K562 (cell line): ENCODE measurements around the gene CIAO3. TPM values are rescaled to one million over a fixed set of nuclear protein-coding genes. Genes with fewer than 3 reads are reported as not detected.
A peak's percentile ranks its signal among the peaks of the same experiment; 100 is the strongest.

Experiments
- ATAC-seq: fragments of 200-7000 bp; cut with Tn5 transposase; 3 replicates; pipeline ENCODE4 v1.9.1; 2020; ENCODE audit warnings: moderate library complexity
- BruUV-seq: library from RNA; stranded (reverse); fragments of 400-500 nt; replicated peaks from 2 replicates; lab custom pipeline; 2021; lab: Mats Ljungman, UMichigan
- CTCF ChIA-PET: fragments of 300-600 bp; formaldehyde crosslinking; extraction: SDS; loops from one replicate; lab custom pipeline; 2021; ENCODE audit warnings: low intra/inter-chr PET ratio; lab: Yijun Ruan, JAX
- POLR2A ChIA-PET: fragments of 300-600, 350-650 bp; sonication (Branson Sonifier 250); formaldehyde crosslinking; extraction: SDS; loops from one replicate; lab custom pipeline; 2021; ENCODE audit warnings: antibody characterized with exemption, inconsistent platforms; lab: Yijun Ruan, JAX
- DNase-seq, 4 experiments: peaks; one replicate each; pipeline versions ENCODE4 v3.0.0 to v3.0.0-alpha.2; 2011 to 2018; ENCODE audit warnings: low spot score in 3 of 4, mixed read lengths in 3 of 4; ENCODE audit errors: extremely low read depth in 1 of 4
- FAIRE-seq: peaks from 2 replicates; lab custom pipeline; 2011; peaks lifted over from hg19 to GRCh38; lab: Jason Lieb, UNC
- H2AFZ ChIP-seq: 2 replicates; pipeline ENCODE4 v1.6.0; 2011; ENCODE audit warnings: low read depth, low read length, control low read depth, inconsistent platforms
- H3K27ac ChIP-seq: fragments of 200-600 bp; 3 replicates; pipeline ENCODE4 v1.8.0; 2011; ENCODE audit warnings: low read depth, mild to moderate bottlenecking, control low read depth, inconsistent platforms, low read length, moderate library complexity, mixed read lengths; ENCODE audit errors: extremely low read depth
- H3K27me3 ChIP-seq, 2 experiments: fragments of 300-600 bp in 1 of 2; 2 replicates in 1 of 2; 3 replicates in 1 of 2; pipeline versions ENCODE4 v1.6.0 to v1.8.0; 2011; ENCODE audit warnings: inconsistent platforms in 2 of 2, low read length in 2 of 2, mild to moderate bottlenecking in 1 of 2, mixed read lengths in 1 of 2, moderate library complexity in 1 of 2; ENCODE audit not compliant: control insufficient read depth in 2 of 2, insufficient read depth in 2 of 2
- H3K36me3 ChIP-seq: fragments of 300-600 bp; 3 replicates; pipeline ENCODE4 v1.8.0; 2011; ENCODE audit warnings: mild to moderate bottlenecking, low read length, inconsistent platforms; ENCODE audit not compliant: control insufficient read depth, insufficient read depth
- H3K4me1 ChIP-seq, 2 experiments: fragments of 200-600 bp in 1 of 2; replicated peaks in 1 of 2; 2 replicates in 1 of 2; 3 replicates in 1 of 2; pipeline versions ENCODE4 v1.5.1 to v1.8.0; 2011; ENCODE audit warnings: inconsistent platforms in 2 of 2, low read length in 2 of 2, mild to moderate bottlenecking in 1 of 2, mixed read lengths in 1 of 2, moderate library complexity in 1 of 2; ENCODE audit not compliant: control insufficient read depth in 2 of 2, insufficient read depth in 2 of 2
- H3K4me2 ChIP-seq: 2 replicates; pipeline ENCODE4 v1.6.1; 2011; ENCODE audit warnings: low read length, control low read depth, inconsistent platforms, mixed read lengths; ENCODE audit not compliant: insufficient read depth
- H3K4me3 ChIP-seq: fragments of 200-600 bp; sonication (generic), shearing (Covaris generic); 2 replicates; pipeline ENCODE4 v1.5.1; 2016; ENCODE audit warnings: control low read depth, inconsistent platforms
- H3K79me2 ChIP-seq: fragments of 200-600 bp; 3 replicates; pipeline ENCODE4 v1.8.0; 2011; ENCODE audit warnings: low read length, inconsistent platforms; ENCODE audit not compliant: control insufficient read depth, insufficient read depth
- H3K9ac ChIP-seq, 2 experiments: 2 replicates each; pipeline versions ENCODE4 v1.6.0 to v1.6.1; 2011; ENCODE audit warnings: low read depth in 2 of 2, low read length in 2 of 2, control low read depth in 1 of 2, inconsistent platforms in 1 of 2, mild to moderate bottlenecking in 1 of 2, mixed read lengths in 1 of 2; ENCODE audit not compliant: insufficient read depth in 1 of 2
- H3K9me1 ChIP-seq: one replicate; pipeline ENCODE4 v1.6.0; 2011; ENCODE audit warnings: inconsistent platforms, mild to moderate bottlenecking, low read length, moderate library complexity; ENCODE audit not compliant: control insufficient read depth, insufficient read depth
- H3K9me3 ChIP-seq: replicated peaks from 2 replicates; pipeline ENCODE4 v1.5.1; 2011; ENCODE audit warnings: low read depth, low read length, inconsistent platforms; ENCODE audit not compliant: control insufficient read depth, insufficient read depth
- H4K20me1 ChIP-seq: replicated peaks from 2 replicates; pipeline ENCODE4 v1.6.1; 2011; ENCODE audit warnings: low read length, inconsistent platforms, mixed read lengths; ENCODE audit not compliant: control insufficient read depth, insufficient read depth
- KDM1A ChIP-seq, 2 experiments: fragments of 450-650 bp; IDR thresholded peaks; 2 replicates each; pipeline ENCODE4 v1.6.1; 2016; ENCODE audit warnings: mild to moderate bottlenecking in 2 of 2
- UBTF ChIP-seq, 2 experiments: IDR thresholded peaks; 2 replicates each; pipeline ENCODE4 v1.6.1; 2012; ENCODE audit warnings: improper control_type of control experiment in 2 of 2, low read depth in 2 of 2, low read length in 2 of 2, borderline replicate concordance in 1 of 2
- WGBS: fragments of 100-300 bp; shearing (Covaris generic); methylation state at CpG from one replicate; pipeline ENCODE4 v1.1.6; 2016; ENCODE audit warnings: low coverage, mixed read lengths; ENCODE audit not compliant: insufficient coverage; ENCODE audit errors: missing lambda C conversion rate; 5-methylcytosine and 5-hydroxymethylcytosine counted together
- in situ Hi-C: fragments of 300-500 bp; cut with MboI; formaldehyde crosslinking; loops from 4 replicates; pipeline ENCODE4 v1.15.0; 2018; ENCODE audit warnings: inconsistent platforms, mixed read lengths
- intact Hi-C: fragments of 100-400 bp; cut with micrococcal nuclease; formaldehyde crosslinking; loops from 2 replicates; pipeline ENCODE4 v1.14.2; 2022
- polyA plus RNA-seq, 8 experiments: library from polyadenylated mRNA; depleted of rRNA in 4 of 8; stranded (reverse) in 5 of 8; unstranded in 3 of 8; fragments of >200 nt; fragmentation: Nextera tagmentation in 2 of 8; fragmentation: Illumina TruSeq in 1 of 8; extraction: Ambion mirVana in 2 of 8; extraction: Trizol in 1 of 8; gene quantifications; 2 replicates each; pipeline versions ENCODE4 v1.2.1 to v1.2.3, GENCODE V29; 2011 to 2014; ENCODE audit warnings: inconsistent platforms in 1 of 8, missing spikeins in 1 of 8
- total RNA-seq, 7 experiments: library from RNA; depleted of rRNA in 6 of 7; stranded (reverse); fragments of >200 nt in 6 of 7; fragmentation: Illumina TruSeq in 2 of 7; extraction: Trizol in 2 of 7; gene quantifications; 2 replicates each; pipeline versions ENCODE4 v1.2.1 to v1.2.3, GENCODE V29; 2011 to 2021; ENCODE audit warnings: low replicate concordance in 1 of 7

Gene CIAO3
- total and polyA plus RNA-seq, 9 of the 15 experiments (the other 6 are each of a cell fraction or from before 2014, with no cell fraction given): 2.2 to 35.6 (median 18.7) TPM

- H3K79me2 ChIP-seq: no peaks in the 10 kb centered on the region
- FAIRE-seq: no peak
- no peak overlapping the region for H3K4me2 ChIP-seq
- 0 out of 4 replicates have a peak, but pooled peaks of 1 of the 2 experiments have one; percentile 1 for TF ChIP-seq UBTF (IDR thresholded peaks at IDR 0.05; ENCODE audit: borderline replicate concordance in 1 of 2, low read depth in 2 of 2, low read length in 2 of 2)
- TF ChIP-seq KDM1A (IDR thresholded peaks at IDR 0.05): no peak
- TF ChIP-seq, all 486 proteins: peak for 1
- Histone ChIP-seq H3K9me3 (no peaks in the 10 kb centered on the region), H3K9ac (peak overlapping the region in 1 of 2 experiments; percentile 76; a peak in 1 of 4 replicates), H3K27ac (no peak overlapping the region), H2AFZ (no peak overlapping the region), H3K4me3 (no peak overlapping the region), H3K27me3 (peaks cover 5 to 37% of the 10 kb centered on the region in 2 experiments; a peak in 3 of 5 replicates), H3K36me3 (no peaks in the 10 kb centered on the region), H3K9me1 (peaks cover 4% of the 10 kb centered on the region), H3K4me1 (peaks cover 0 to 65% of the 10 kb centered on the region in 2 experiments; a peak in 3 of 5 replicates), H4K20me1 (peaks cover 34% of the 10 kb centered on the region)
- DNase-seq (peak in 1 of 4 experiments; percentile 35), ATAC-seq (no peak)
- POLR2A ChIA-PET: interaction anchor here (0.5 to 1.7 kb wide), 7 partner anchors 9 to 83 kb away, joined by 3 to 9 read pairs (median 3); partner anchors contain the start of gene ANTKMT
- intact Hi-C loops: no loop called here
- CTCF ChIA-PET: no interaction called here
- in situ Hi-C loops: no loop called here
- no TSS peak for BruUV-seq
- 9% methylated on average over 14 of the region's 14 CpGs for WGBS
These were observed 33.7 kb downstream of the CIAO3 start for GRCh38 chr16:707062-707538.
